Erythroblast (primary cell): ENCODE data around the gene RTN3.

ENCODE experiments used
- GATA1 ChIP-seq: IDR thresholded peaks from 2 replicates; pipeline ENCODE4 v1.6.1; 2011; ENCODE audit warnings: low read depth, mild to moderate bottlenecking, control low read depth, low read length, moderate library complexity
- POLR2A ChIP-seq: IDR thresholded peaks from 2 replicates; pipeline ENCODE4 v1.6.1; 2011; ENCODE audit warnings: mild to moderate bottlenecking, low read length

DNA sequence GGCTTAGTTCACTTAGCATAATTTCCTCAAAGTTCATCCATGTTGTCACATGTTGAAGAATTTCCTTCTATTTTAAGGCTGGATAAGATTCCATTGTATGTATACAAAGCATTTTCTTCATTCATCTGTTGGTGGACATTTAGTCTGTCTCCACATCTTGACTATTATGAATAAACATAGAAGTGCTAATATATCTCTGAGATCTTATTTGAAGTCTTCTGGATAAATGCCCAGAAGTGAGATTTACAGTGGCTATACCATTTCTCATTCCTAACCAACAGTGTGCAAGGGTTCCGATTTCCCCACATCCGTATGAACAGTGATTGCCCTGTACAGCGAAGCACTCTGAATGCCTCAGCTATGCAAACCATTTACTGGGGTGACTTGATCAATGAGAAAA is 93.9 kb downstream of the RTN3 start:
- TF ChIP-seq POLR2A (no peak), GATA1 (no peak)
